NCI-H1930 (cell line): ENCODE measurements around the gene C2orf15.
"Not testable (repeated sequence)": the region's sequence is repeated elsewhere in the genome, so short reads cannot be mapped to it uniquely, and the experiment has no call there.

ENCODE experiments used
- DNase-seq, 2 experiments: peaks; one replicate each; lab custom pipeline; 2025; lab: John Stamatoyannopoulos, UW

Gene C2orf15

GRCh38 chr2:99166218-99166617 lies 24.7 kb downstream of the C2orf15 start:
- no peak for DNase-seq

- DNase-seq: no peak
These were observed 28.0 kb downstream of the C2orf15 start for GRCh38 chr2:99169534-99169933.

GRCh38 chr2:99171377-99172140 lies 30.1 kb downstream of the C2orf15 start:
- DNase-seq: no peak

- DNase-seq: peak; percentile 90 to 91
These were observed 39.5 kb downstream of the C2orf15 start, which contains the start of the genes MITD1 and MRPL30 for GRCh38 chr2:99180755-99181623. Gene MITD1 (minus strand): TSS chr2:99181058. CDS start chr2:99180981, 77 bp downstream. Gene MRPL30 (plus strand): TSS chr2:99181184. CDS start chr2:99186204, 5,020 bp downstream.

GRCh38 chr2:99181624-99182000 lies 40.1 kb downstream of the C2orf15 start:
- DNase-seq: no peak

GRCh38 chr2:99183025-99183424 lies 41.5 kb downstream of the C2orf15 start:
- DNase-seq: no peak

GRCh38 chr2:99184811-99185210 lies 43.3 kb downstream of the C2orf15 start:
- no peak for DNase-seq

GRCh38 chr2:99187011-99187410 lies 45.5 kb downstream of the C2orf15 start:
- DNase-seq: no peak

- DNase-seq: no peak
These were observed 46.9 kb downstream of the C2orf15 start for GRCh38 chr2:99188357-99188756.

GRCh38 chr2:99190548-99190947 lies 49.0 kb downstream of the C2orf15 start:
- no peak for DNase-seq

- DNase-seq: not testable (repeated sequence)
These were observed 50.9 kb downstream of the C2orf15 start for GRCh38 chr2:99192364-99192763.

GRCh38 chr2:99198103-99198841 lies 56.8 kb downstream of the C2orf15 start:
- DNase-seq: no peak

- DNase-seq: no peak
These were observed 58.7 kb downstream of the C2orf15 start for GRCh38 chr2:99200076-99200800.
